ENCODE results near the gene TP73.

The TP73 gene

DNA sequence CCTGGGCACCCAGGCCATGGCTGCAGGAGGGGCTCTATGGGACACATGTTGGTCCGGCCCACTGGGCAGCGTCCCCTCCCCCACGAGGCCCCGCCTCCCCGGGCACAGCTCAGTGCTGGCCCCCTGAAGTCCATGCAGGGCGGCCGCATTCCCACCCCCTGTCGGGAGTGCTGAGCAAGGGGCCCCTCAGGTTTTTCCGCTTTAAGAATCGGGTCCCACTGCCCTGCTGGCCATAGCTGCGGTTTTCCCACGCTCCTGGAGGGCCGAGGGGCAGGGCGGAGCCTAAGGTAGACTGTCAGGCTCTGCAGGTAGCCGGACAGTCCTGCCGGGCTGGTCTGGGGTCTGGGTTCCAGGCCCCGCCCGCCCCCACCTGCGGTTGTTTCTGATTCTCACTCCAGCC lies 56.5 kb downstream of the TP73 start:
- no peak for DNase-seq (ENCODE audit: low spot score)

- no peak for DNase-seq (ENCODE audit: low spot score)
Observed at GRCh38 chr1:3710251-3710650, 57.9 kb downstream of the TP73 start.

DNA sequence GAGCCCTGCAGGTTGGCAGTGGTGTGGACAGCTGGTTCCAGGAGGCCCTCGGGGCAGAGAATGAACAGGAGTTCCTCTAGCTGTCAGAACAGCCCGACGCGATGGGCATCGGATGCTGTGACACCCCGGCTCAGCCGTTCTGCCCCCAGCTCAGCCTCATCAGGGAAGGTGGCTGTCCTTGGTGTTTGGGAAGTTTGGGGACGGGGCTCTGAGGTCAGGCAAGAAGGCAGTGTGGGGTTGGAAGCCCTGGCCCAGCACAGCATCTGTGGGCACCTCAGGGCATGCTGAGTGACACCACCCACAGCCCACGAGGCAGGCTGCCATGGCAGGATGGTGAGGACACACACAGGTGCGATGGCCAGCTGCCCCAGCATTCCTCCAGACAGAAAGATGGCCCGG lies 59.1 kb downstream of the TP73 start:
- no peak for DNase-seq (ENCODE audit: low spot score)

DNA sequence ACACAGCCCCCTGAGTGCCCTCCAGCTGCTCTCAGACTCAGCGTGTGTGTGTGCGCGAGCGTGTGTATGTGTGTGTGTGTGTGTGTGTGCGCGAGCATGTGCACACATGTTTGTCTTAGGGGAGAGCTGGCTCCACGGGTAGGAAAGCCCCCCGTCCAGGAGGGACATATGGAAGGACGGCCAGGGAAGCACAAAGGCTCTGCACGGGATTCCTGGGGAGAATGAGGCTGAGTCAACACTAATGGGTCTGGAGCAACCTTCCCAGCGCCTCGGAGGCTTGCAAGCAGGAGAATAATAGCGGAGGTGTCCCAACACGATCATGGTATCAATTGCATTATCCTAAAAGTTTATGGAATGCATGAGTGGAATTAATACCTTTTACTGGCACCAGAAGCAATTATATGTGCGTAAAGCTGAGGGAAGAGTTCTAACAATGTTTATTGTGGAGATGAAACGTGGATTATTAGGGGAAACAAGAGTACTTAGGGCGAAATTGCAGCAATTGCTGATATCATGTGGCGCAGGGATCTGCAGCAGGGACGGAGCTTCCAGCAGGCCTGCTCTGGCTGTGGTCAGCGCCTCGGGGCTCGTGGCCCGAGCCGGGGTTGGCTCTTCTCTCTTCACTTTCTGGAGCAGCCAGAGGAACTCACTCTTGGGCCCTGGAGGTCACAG lies 59.6 kb downstream of the TP73 start:
- no peak for DNase-seq (ENCODE audit: low spot score)

DNA sequence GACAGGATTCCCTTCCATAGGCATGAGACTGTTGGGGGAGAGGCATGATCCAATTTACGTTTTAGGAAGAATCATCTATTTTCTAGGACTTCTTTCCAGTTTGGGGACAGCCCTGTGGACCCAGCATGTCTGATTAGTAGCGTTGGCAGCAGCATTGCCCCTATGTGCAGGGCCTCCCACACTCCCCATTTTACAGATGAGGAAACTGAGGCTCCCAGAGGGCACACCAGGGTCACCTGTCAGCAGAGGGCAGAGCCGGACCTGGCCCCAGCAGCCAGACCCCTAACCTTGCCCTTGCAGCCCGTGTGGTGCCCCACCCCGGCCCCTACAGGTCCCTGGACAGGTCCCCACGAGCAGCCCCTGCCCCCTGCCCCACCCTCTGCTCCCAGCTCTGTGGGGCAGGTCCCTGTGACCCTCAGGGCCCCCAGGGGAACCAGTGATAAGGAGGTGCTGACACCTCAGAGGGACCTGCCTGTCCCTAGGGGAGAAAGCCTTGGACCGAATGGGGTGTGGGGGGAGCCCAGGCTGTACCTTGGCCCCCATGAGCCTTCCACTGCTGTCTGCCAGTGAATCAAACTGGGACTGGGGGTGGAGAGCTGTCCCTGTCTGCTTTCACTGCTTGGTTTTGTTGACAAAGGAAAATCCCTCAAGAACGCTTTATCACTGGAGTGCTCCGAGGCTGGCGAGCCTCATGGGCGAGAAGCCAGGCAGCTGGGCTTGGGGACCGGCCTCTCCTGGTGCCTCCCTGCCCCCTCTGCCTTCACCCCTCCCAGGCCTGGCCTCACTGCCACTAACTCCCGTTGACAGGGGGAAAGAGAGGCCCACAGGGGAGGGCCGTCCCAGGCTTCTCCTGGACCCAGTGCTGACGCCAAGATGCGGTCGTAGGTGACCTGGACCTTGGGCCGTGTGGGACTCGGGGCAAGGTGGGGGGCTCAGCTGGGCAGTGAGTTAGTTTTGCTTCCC lies 60.5 kb downstream of the TP73 start:
- no peak for DNase-seq (ENCODE audit: low spot score)

- DNase-seq (ENCODE audit: low spot score), result no peak
Observed at GRCh38 chr1:3713840-3714239, 61.5 kb downstream of the TP73 start.

GRCh38 chr1:3714284-3714741 lies 62.0 kb downstream of the TP73 start:
- no peak for DNase-seq (ENCODE audit: low spot score)

DNA sequence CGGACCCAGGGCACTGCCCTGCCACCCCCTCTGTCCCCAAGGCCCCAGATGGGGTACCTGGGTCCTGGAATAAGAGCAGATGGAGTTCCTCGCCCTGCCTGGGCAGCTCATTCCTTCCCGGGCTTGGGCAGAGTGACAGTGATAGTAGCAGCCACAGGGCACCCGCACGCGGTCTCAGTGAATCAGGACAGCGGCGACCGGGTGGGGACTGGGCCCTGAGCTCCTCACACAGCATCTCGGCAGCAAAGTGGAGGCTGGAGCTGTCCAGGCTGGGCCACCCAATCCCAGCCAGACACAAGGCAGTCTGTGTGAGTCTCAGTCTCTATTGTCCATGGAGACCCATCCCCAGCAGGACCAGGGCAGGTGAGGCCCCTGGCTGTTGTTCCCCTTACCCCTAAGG lies 62.5 kb downstream of the TP73 start:
- DNase-seq (ENCODE audit: low spot score), result no peak

- no peak for DNase-seq (ENCODE audit: low spot score)
Observed at GRCh38 chr1:3716351-3716750, 64.0 kb downstream of the TP73 start.

- DNase-seq (ENCODE audit: low spot score), result no peak
Observed at GRCh38 chr1:3717041-3717714, 64.9 kb downstream of the TP73 start.

GRCh38 chr1:3717715-3718601 lies 65.6 kb downstream of the TP73 start:
- DNase-seq (ENCODE audit: low spot score), result peak; percentile 83

DNA sequence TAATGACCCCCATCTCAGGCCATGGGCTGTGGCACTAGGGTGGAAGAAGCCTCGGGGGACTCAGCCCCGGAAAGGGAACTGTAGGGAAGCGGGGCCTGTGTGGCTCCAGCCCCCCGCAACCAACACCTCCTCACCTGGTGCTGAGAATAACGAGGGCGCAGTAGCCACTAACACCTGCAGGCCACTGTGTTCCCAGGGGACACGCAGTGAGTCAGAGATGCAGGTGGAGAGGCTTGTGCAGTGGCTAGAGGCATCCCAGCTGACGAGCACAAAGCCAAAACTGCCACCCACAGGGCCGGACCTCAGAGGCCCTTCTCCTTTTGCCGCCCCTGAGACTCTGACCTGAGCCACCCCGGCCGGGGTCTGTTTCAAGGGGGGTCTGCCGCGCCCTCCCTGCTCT lies 66.4 kb downstream of the TP73 start:
- peak; percentile 25 for DNase-seq (ENCODE audit: low spot score)

DNA sequence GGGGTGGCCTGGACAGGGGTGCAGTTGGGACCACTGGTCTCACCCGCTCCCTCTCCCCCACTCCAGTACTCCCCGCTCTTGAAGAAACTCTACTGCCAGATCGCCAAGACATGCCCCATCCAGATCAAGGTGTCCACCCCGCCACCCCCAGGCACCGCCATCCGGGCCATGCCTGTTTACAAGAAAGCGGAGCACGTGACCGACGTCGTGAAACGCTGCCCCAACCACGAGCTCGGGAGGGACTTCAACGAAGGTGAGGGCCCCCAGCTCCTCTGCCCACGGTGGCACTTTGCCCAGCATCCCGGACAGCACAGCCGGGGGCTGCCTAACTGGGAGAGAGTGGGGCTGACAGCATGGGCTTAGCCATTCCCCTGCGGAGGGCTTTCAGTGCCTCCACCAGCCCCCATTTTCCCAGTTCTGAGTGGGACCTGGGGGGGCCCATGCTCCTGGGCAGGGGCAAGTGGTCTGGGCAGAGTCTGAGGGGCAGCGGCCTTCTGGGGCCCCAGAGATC lies 69.7 kb downstream of the TP73 start:
- DNase-seq (ENCODE audit: low spot score), result no peak

DNA sequence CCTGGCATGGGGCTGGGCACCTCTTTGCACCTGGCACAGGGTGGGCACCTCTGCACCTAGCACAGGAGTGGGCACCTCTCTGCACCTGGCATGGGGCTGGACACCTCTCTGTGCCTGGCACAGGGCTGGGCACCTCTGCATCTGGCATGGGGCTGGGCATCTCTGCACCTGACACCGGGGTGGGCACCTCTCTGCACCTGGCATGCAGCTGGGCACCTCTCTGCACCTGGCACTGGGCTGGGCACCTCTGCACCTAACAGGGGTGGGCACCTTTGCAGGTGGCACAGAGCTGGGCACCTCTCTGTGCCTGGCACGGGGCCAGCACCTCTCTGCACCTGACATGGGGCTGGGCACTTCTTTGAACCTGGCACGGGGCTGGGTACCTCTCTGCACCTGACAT lies 70.5 kb downstream of the TP73 start:
- DNase-seq (ENCODE audit: low spot score), result no peak

DNA sequence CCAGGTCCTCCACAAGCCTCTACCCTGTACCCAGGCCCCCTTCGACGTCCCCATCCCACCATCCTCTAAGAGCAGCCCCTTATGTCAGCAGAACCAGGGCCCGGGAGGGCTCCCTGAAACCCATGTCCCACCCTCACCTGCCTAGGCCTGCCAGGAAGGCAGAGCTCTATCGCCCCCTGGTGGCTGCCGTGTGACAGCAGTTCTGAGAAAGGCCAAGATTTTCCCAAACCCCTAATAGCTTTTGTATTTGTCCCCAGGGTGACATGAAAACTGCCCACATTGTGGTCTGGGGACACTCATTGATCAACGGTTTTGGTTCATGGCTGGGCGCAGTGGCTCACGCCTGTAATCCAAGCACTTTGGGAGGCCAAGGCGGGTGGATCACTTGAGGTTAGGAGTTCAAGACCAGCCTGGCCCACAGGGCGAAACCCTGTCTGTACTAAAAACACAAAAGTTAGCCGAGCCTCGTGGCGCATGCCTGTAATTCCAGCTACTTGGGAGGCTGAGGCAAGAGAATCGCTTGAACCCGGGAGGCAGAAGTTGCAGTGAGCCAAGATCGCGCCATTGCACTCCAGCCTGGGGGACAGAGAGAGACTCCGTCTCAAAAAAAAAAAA lies 72.2 kb downstream of the TP73 start:
- DNase-seq (ENCODE audit: low spot score), result peak; percentile 73

DNA sequence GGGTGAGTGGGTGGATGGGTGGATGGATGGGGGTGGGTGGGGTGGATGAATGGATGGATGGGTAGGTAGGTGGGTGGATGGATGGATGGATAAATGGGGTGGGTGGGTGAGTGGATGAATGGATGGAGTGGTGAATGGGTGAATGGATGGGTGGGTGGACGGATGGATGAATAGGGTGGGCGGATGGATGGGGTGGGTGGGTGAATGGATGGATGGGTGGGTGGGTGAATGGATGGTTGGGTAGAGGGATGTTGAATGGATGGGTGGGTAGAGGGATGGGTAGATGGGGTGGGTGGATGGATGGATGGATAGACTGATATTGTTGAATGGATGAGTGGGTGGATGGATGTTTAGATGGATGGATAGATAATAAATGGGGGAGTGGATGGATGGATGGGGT lies 73.0 kb downstream of the TP73 start:
- DNase-seq (ENCODE audit: low spot score), result no peak

GRCh38 chr1:3727042-3727824 lies 74.9 kb downstream of the TP73 start:
- DNase-seq (ENCODE audit: low spot score), result peak; percentile 60

DNA sequence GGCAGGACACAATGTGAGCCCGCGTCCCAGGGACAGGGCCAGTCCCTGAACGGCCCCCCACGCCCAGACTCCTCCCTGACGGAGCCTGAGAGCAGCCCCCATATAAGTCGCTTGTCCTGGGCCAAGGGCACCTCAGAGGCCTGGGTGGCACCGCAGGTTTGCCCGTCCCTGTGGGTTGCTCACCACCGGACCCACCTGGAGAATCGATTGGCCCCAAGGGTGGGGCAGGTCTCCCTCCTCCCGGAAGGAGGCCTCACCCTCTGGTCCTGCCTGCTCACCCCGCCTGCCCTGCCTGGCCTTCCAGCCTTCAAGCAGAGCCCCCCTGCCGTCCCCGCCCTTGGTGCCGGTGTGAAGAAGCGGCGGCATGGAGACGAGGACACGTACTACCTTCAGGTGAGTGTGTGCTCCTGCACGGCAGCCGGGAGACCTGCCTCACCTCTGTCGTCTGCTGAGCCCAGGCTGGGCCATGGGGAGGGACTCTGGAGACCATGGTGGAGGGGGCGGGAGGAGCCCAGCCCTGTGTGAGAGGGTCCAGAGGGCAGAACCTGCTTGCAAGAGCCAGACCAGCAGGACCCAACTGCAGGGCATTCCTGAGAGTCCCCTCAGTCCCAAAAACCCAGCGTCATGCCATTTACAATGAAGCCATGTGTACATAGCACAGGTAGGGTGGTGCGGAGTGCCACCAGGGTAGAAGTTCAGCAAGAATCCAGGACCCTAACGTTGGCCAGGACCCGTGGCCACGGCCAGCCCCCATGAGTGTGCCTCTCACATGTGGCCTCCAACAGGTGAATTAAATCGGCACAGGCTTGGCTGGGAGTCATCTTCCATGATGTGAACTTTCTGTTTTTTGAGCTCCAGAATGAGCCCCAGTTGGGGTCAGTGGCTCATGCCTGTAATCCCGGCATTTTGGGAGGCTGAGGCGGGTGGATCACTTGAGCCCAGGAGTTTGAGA lies 75.8 kb downstream of the TP73 start:
- DNase-seq (ENCODE audit: low spot score), result no peak
